Heart left ventricle (tissue), 16 donors: ENCODE data around the gene TMEFF2. TPM values are rescaled to one million over a fixed set of nuclear protein-coding genes. Genes with fewer than 3 reads are reported as not detected.

Experiments
- ATAC-seq, 4 donors: fragments of 200-7000 bp; cut with Tn5 transposase; one replicate each; pipeline ENCODE4 v1.9.1; 2020 to 2022; ENCODE audit warnings: moderate library complexity in 4 of 4, mild to moderate bottlenecking in 3 of 4, moderate number of reproducible peaks in 1 of 4
- DNase-seq, 5 donors: peaks; one replicate each; pipeline ENCODE4 v3.0.0-alpha.2; 2020
- H3K27ac ChIP-seq, 12 donors: fragments of 200-600 bp; sonication (generic) in 4 of 12; one replicate each; pipeline versions ENCODE4 v1.5.0 to v1.8.0; 2016 to 2022; ENCODE audit warnings: mild to moderate bottlenecking in 2 of 12
- H3K27me3 ChIP-seq, 9 donors: fragments of 200-600 bp; sonication (generic) in 2 of 9; one replicate each; pipeline versions ENCODE4 v1.5.1 to v1.8.0; 2016 to 2022; ENCODE audit warnings: mild to moderate bottlenecking in 3 of 9
- H3K36me3 ChIP-seq, 9 donors: fragments of 200-600 bp; sonication (generic) in 2 of 9; one replicate each; pipeline versions ENCODE4 v1.5.0 to v1.8.0; 2018 to 2022; ENCODE audit warnings: mild to moderate bottlenecking in 2 of 9
- H3K4me1 ChIP-seq, 12 donors: fragments of 200-600 bp; sonication (generic) in 4 of 12; one replicate each; pipeline versions ENCODE4 v1.5.0 to v1.8.0; 2016 to 2022; ENCODE audit warnings: mild to moderate bottlenecking in 3 of 12
- H3K4me3 ChIP-seq, 12 donors: fragments of 200-600 bp; sonication (generic) in 4 of 12; one replicate each; pipeline versions ENCODE4 v1.5.0 to v1.8.0; 2017 to 2022; ENCODE audit warnings: mild to moderate bottlenecking in 9 of 12, moderate library complexity in 4 of 12
- H3K9me3 ChIP-seq, 12 donors: fragments of 200-600 bp; sonication (generic) in 4 of 12; one replicate each; pipeline versions ENCODE4 v1.5.0 to v1.8.0; 2016 to 2022; ENCODE audit warnings: mild to moderate bottlenecking in 1 of 12
- POLR2A ChIP-seq, 2 donors: fragments of 450-650 bp; IDR thresholded peaks; one replicate each; pipeline ENCODE4 v1.6.1; 2017; ENCODE audit warnings: antibody characterized with exemption in 2 of 2, mild to moderate bottlenecking in 2 of 2, moderate library complexity in 2 of 2
- WGBS, 4 donors: extraction: QIAGEN DNeasy Blood & Tissue Kit in 2 of 4; methylation state at CpG; one replicate each; pipeline versions ENCODE4 v1.1.5 to v1.1.7; 2013 to 2018; 5-methylcytosine and 5-hydroxymethylcytosine counted together
- intact Hi-C, 10 donors: fragments of 100-400 bp; cut with DNase I; formaldehyde crosslinking; loops; one replicate each; pipeline versions ENCODE4 v1.11.1 to v1.14.2; 2022
- polyA plus RNA-seq, 2 donors: library from polyadenylated mRNA; stranded (reverse); fragments of 200-250 nt; gene quantifications; one replicate each; pipeline ENCODE4 v1.2.3, GENCODE V29; 2013
- total RNA-seq, 9 donors: library from RNA; depleted of rRNA in 2 of 9; stranded (reverse); fragments of >200 nt in 2 of 9; fragmentation: NEBNext Ultra II Directional in 3 of 9; extraction: Animal tissue kit (Norgen Biotek cat#: 25700) in 3 of 9; gene quantifications; one replicate each; pipeline versions ENCODE4 v1.1.0 to v1.2.4, GENCODE V29; 2016 to 2023
- TF ChIP-seq, protein P1 (sequence below), 12 donors: fragments of 200-600 bp; sonication (generic) in 4 of 12; IDR thresholded peaks; one replicate each; pipeline versions ENCODE4 v1.5.0 to v1.8.0; 2018 to 2022; ENCODE audit warnings: antibody characterized with exemption in 12 of 12, mild to moderate bottlenecking in 5 of 12
- donor health status: ischemic (EF 13 %, LVEDD 7.1; RV severe dilation, severe dysfunction).
- donor health status: healthy with polysubstance abuse.
- donor health status: DM: no; HTN: yes; CAD: no.
- donor health status: DM: no; HTN: no; CAD: no.
- donor health status: ischemic (EF 25% LVEDD 6.9; RV normal size, moderate dysfunction).
- donor health status: ischemic (EF 25% LVEDD 5.7; RV mildly dilated, moderate dysfunction).
- donor health status: healthy.
- donor health status: DM: yes; HTN: yes; CAD: no.
- donor health status: ischemic (EF 35%, LVEDD 5.7; RV mildly dilated, moderate dysfunction).
- donor health status: nonischemic (EF 11% LVEDD 7.7; RV severe dilation, severe dysfunction).
- donor health status: DM: yes; HTN: yes; CAD: no.
- donor health status: PGD.
- donor health status: ischemic (EF 29% LVEDD 5.4; RV normal size, mild dysfunction).
- donor health status: nonischemic (EF 23%, LVEDD 6.1; RV moderate dilation, normal function).

Gene TMEFF2
- total and polyA plus RNA-seq, 11 donors, result 0.08 to 0.44 (median 0.23) TPM; not detected in 7

DNA sequence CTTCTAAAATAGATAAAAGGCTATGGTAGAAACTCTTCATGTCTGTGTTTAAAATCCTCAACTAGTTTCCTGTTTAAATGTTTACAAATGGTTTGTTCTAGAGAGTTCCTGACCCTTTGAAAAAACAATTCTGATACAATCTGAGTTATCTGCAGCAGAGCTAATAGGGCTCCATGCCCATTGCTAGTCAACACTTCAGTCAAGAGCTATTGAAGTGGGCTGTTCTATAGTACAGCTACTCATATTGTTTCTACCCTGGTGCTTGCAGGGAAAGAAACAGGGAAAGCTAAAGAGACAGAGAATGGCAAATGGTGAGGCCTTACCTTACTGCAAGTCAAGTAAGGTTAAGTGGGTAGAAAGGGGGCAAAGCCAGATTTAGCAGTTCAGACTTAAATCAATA is 235.5 kb downstream of the TMEFF2 start:
- no peaks in the 10 kb centered on the region for H3K27me3 ChIP-seq
- H3K9me3 ChIP-seq, result no peaks in the 10 kb centered on the region
- peak in 1 of 4 donors; percentile 72 for ATAC-seq
- intact Hi-C loops, result no loop called here
- no peak overlapping the region for H3K4me3 ChIP-seq
- H3K4me1 ChIP-seq, result peaks cover 0 to 11% (median 7%) of the 10 kb centered on the region in 12 donors
- DNase-seq, result no peak
- H3K27ac ChIP-seq, result no peak overlapping the region
- no peaks in the 10 kb centered on the region for H3K36me3 ChIP-seq
- TF ChIP-seq POLR2A (IDR thresholded peaks at IDR 0.05), result no peak
- TF ChIP-seq, protein P1, sequence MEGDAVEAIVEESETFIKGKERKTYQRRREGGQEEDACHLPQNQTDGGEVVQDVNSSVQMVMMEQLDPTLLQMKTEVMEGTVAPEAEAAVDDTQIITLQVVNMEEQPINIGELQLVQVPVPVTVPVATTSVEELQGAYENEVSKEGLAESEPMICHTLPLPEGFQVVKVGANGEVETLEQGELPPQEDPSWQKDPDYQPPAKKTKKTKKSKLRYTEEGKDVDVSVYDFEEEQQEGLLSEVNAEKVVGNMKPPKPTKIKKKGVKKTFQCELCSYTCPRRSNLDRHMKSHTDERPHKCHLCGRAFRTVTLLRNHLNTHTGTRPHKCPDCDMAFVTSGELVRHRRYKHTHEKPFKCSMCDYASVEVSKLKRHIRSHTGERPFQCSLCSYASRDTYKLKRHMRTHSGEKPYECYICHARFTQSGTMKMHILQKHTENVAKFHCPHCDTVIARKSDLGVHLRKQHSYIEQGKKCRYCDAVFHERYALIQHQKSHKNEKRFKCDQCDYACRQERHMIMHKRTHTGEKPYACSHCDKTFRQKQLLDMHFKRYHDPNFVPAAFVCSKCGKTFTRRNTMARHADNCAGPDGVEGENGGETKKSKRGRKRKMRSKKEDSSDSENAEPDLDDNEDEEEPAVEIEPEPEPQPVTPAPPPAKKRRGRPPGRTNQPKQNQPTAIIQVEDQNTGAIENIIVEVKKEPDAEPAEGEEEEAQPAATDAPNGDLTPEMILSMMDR (IDR thresholded peaks at IDR 0.05), result no peak

DNA sequence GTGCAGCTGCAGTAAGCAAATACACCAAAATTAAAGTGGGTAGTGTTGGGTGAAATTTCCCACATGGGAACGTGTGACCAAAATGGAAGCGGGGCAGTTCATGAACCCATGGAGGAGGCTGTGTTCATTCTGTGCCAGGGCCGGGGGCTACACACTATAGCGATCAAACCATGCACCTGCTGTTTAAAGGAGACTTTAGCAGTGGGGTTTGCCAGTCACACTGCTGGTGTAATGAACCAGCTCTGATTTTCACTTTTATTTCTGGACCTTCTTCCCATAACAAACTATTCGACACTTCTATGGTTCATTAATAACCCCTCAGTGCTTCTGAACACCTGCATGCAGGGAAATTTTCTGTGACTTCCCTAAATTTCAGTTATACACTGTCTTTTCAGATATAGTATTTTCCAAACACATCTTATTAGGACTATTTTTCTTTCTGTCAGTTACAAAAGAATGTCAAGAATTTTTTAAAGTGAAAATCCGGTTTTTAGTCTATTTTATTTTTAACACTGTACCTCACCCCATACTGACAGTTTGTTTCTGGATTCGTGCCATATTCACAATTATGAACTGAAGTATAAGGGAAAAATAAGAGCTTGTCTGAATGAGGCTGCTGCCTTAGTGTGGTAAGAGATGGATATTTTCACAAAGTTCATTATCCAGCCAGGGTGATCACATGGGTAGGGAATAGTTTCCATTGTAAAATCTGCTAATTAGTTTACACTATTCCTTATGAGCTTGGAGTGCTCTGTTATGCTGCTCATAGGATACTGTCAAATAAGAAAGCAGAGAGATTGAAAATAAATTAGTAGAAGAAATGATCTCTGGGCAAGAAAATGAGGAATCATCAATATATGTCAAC is 236.5 kb downstream of the TMEFF2 start:
- TF ChIP-seq POLR2A (IDR thresholded peaks at IDR 0.05), result no peak
- TF ChIP-seq, protein P1 (IDR thresholded peaks at IDR 0.05), result no peak
- H3K27ac ChIP-seq, result no peak overlapping the region
- WGBS, 4 donors, result 54 to 60% (median 57%) methylated on average over 7 of the region's 7 CpGs
- DNase-seq, result no peak
- H3K36me3 ChIP-seq, result no peaks in the 10 kb centered on the region
- H3K27me3 ChIP-seq, result no peaks in the 10 kb centered on the region
- peaks cover 0 to 11% (median 7%) of the 10 kb centered on the region in 12 donors for H3K4me1 ChIP-seq
- no peak overlapping the region for H3K4me3 ChIP-seq
- H3K9me3 ChIP-seq, result no peaks in the 10 kb centered on the region
- intact Hi-C loops, result no loop called here
- no peak for ATAC-seq

DNA sequence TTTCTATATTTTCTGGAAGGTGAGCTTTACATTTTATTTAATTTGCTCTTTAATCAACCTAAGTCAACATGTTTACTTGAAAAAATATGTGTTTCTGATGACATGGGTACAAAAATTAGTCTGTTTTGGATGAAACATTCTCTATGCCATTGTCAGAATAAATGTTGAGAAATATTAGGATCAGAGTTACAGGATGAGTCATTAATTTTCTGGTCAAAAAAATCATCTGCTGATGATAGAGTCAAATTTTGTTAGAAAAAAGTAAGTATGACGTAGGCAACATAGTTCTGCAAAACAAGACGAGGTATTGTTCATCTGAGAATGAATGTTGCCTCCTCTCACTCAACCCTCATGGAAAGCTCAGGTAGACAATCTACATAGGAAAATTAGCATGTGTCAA is 240.3 kb downstream of the TMEFF2 start:
- H3K4me3 ChIP-seq, result no peak overlapping the region
- peaks cover 0 to 16% (median 6%) of the 10 kb centered on the region in 12 donors for H3K4me1 ChIP-seq
- H3K9me3 ChIP-seq, result no peaks in the 10 kb centered on the region
- intact Hi-C loops, result no loop called here
- WGBS, 4 donors, result 48 to 76% (median 63%) methylated on average over 2 of the region's 2 CpGs
- DNase-seq (no peak), ATAC-seq (no peak)
- H3K36me3 ChIP-seq, result no peaks in the 10 kb centered on the region
- no peak overlapping the region for H3K27ac ChIP-seq
- no peaks in the 10 kb centered on the region for H3K27me3 ChIP-seq
- TF ChIP-seq POLR2A (IDR thresholded peaks at IDR 0.05), result no peak
- TF ChIP-seq, protein P1 (IDR thresholded peaks at IDR 0.05), result no peak

DNA sequence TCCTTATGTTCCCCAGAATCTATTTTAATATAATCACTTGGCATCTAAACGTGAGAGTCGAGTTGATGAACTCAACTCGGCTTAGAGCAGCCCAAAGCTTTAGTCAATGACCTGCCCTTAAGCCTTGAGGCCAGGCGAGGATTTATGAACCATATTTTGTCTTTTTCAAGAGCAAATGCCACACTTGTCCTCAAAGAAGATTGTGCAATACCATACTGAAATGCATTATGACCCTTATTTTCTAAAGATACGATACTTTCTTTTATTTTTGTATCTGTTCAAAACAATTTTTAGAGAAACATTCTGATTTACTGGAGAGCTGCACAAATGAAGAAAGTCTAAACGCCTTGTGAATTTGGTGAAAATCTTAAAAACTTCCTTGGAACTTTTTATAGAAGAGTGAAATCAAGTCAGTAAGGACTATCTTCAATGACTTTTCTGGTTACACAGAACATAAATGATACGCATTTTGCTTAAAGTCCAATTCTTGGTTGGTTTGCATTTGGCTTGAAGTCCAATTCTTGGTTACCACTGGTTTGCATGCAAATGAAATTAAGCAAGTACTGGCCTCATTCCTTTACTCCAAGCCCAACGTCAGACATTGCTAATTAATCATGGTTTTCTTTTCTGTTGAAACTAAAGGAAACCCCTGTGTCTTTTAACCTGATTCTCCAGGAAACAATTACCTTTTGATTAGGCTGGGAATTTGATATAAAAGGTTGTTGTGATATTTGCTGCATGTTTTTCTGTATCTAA is 242.0 kb downstream of the TMEFF2 start:
- intact Hi-C loops, result no loop called here
- H3K27me3 ChIP-seq, result no peaks in the 10 kb centered on the region

More for the DNA sequence above, 242.0 kb downstream of the TMEFF2 start:
- H3K36me3 ChIP-seq, result no peaks in the 10 kb centered on the region
- no peak for ATAC-seq
- H3K4me1 ChIP-seq, result peaks cover 0 to 10% (median 0%) of the 10 kb centered on the region in 12 donors
- H3K4me3 ChIP-seq, result no peak overlapping the region
- WGBS, 4 donors, result 91 to 93% (median 92%) methylated on average over 8 of the region's 8 CpGs
- DNase-seq, result no peak
- H3K27ac ChIP-seq, result no peak overlapping the region
- TF ChIP-seq, protein P1 (IDR thresholded peaks at IDR 0.05), result no peak
- no peak for TF ChIP-seq POLR2A (IDR thresholded peaks at IDR 0.05)
- no peaks in the 10 kb centered on the region for H3K9me3 ChIP-seq
